ENCODE measurements around the gene SREBF1.

DNA sequence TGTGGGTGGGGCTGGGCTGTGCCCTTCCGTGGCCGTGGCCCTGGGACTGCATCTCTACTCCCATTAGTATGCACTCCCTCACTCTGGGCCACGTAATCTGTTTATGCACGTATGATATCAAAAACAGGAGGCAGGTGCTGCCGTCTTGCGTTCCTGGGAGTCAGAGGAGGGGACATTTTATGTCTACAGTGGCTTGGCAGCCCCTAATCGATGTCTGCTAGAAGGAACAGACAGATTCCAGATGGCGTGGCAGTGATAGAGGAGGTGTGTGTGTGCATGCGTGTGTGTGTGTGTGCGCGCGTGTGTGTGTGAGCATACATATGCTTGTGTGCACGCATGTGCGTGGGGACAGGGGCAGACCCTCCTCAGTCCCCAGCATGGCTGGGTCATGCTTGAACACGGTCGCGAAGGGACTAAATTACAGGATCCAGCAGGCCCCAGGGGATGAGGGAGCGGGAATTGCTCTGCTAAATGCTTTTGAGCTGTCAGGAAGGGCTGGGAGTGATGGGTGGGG lies 44.7 kb downstream of the SREBF1 start:
- no peak for TF ChIP-seq POLR2A (IDR thresholded peaks at IDR 0.05)
- TF ChIP-seq, protein P1, sequence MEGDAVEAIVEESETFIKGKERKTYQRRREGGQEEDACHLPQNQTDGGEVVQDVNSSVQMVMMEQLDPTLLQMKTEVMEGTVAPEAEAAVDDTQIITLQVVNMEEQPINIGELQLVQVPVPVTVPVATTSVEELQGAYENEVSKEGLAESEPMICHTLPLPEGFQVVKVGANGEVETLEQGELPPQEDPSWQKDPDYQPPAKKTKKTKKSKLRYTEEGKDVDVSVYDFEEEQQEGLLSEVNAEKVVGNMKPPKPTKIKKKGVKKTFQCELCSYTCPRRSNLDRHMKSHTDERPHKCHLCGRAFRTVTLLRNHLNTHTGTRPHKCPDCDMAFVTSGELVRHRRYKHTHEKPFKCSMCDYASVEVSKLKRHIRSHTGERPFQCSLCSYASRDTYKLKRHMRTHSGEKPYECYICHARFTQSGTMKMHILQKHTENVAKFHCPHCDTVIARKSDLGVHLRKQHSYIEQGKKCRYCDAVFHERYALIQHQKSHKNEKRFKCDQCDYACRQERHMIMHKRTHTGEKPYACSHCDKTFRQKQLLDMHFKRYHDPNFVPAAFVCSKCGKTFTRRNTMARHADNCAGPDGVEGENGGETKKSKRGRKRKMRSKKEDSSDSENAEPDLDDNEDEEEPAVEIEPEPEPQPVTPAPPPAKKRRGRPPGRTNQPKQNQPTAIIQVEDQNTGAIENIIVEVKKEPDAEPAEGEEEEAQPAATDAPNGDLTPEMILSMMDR (IDR thresholded peaks at IDR 0.05): no peak
